Smooth muscle cell (in vitro differentiated cells): ENCODE measurements around the gene TSPAN18. TPM values are rescaled to one million over a fixed set of nuclear protein-coding genes. Genes with fewer than 3 reads are reported as not detected.

ENCODE experiments used
- DNase-seq: peaks from one replicate; lab custom pipeline; 2025; ENCODE audit not compliant: unreplicated experiment; lab: John Stamatoyannopoulos, UW
- H2AFZ ChIP-seq: fragments of 200-600 bp; sonication (generic); 2 replicates; pipeline ENCODE4 v1.6.0; 2016; ENCODE audit warnings: antibody characterized with exemption, low read depth, mild to moderate bottlenecking
- H3F3A ChIP-seq: fragments of 200-600 bp; sonication (generic); 2 replicates; pipeline ENCODE4 v1.6.0; 2017; ENCODE audit warnings: antibody characterized with exemption, low read depth
- H3K27ac ChIP-seq: fragments of 200-600 bp; sonication (generic); 2 replicates; pipeline ENCODE4 v1.5.1; 2016; ENCODE audit warnings: low read depth, mild to moderate bottlenecking
- H3K27me3 ChIP-seq: fragments of 200-600 bp; sonication (generic); 2 replicates; pipeline ENCODE4 v1.6.1; 2016; ENCODE audit warnings: low read depth, mild to moderate bottlenecking
- H3K36me3 ChIP-seq: fragments of 200-600 bp; sonication (generic); 2 replicates; pipeline ENCODE4 v1.5.1; 2016; ENCODE audit warnings: low read depth
- H3K4me1 ChIP-seq: fragments of 200-600 bp; sonication (generic); 2 replicates; pipeline ENCODE4 v1.5.1; 2016; ENCODE audit warnings: low read depth
- H3K4me2 ChIP-seq: fragments of 200-600 bp; sonication (generic); 2 replicates; pipeline ENCODE4 v1.6.0; 2016; ENCODE audit warnings: mild to moderate bottlenecking
- H3K4me3 ChIP-seq: fragments of 200-600 bp; sonication (generic); 2 replicates; pipeline ENCODE4 v1.5.1; 2016; ENCODE audit warnings: mild to moderate bottlenecking
- H3K79me2 ChIP-seq: fragments of 200-600 bp; sonication (generic); 2 replicates; pipeline ENCODE4 v1.6.0; 2016; ENCODE audit warnings: low read depth, mild to moderate bottlenecking
- H3K9ac ChIP-seq: fragments of 200-600 bp; sonication (generic); 2 replicates; pipeline ENCODE4 v1.6.0; 2016; ENCODE audit warnings: low read depth
- H3K9me3 ChIP-seq: fragments of 200-600 bp; sonication (generic); replicated peaks from 2 replicates; pipeline ENCODE4 v1.5.1; 2016; ENCODE audit warnings: low read depth
- H4K20me1 ChIP-seq: fragments of 200-600 bp; sonication (generic); 2 replicates; pipeline ENCODE4 v1.6.0; 2016; ENCODE audit warnings: low read depth
- CTCF ChIP-seq: fragments of 200-600 bp; sonication (generic); IDR thresholded peaks from 2 replicates; pipeline ENCODE4 v1.5.1; 2017; ENCODE audit warnings: borderline replicate concordance, mild to moderate bottlenecking, antibody characterized with exemption; ENCODE audit not compliant: insufficient read depth, poor library complexity, severe bottlenecking
- WGBS: methylation state at CpG from one replicate; pipeline ENCODE4 v1.1.7; 2016; ENCODE audit warnings: low lambda C conversion rate; 5-methylcytosine and 5-hydroxymethylcytosine counted together
- polyA plus RNA-seq: library from polyadenylated mRNA; unstranded; fragments of >200 nt; fragmentation: Nextera tagmentation; extraction: Ambion mirVana; gene quantifications from 2 replicates; pipeline ENCODE4 v1.2.1, GENCODE V29; 2016
- total RNA-seq: library from RNA; depleted of rRNA; stranded (reverse); fragments of >200 nt; gene quantifications from 2 replicates; pipeline ENCODE4 v1.2.3, GENCODE V29; 2014

Gene TSPAN18
- total and polyA plus RNA-seq, 2 experiments from 2014 or later = 3.4 to 15.3 TPM

- H3K9ac ChIP-seq = no peak overlapping the region
- H3K9me3 ChIP-seq = no peaks in the 10 kb centered on the region
- H3K36me3 ChIP-seq = no peaks in the 10 kb centered on the region
- no peak overlapping the region for H3K4me3 ChIP-seq
- H3K4me1 ChIP-seq = peaks cover 7% of the 10 kb centered on the region
- H3F3A ChIP-seq = no peaks in the 10 kb centered on the region
- TF ChIP-seq CTCF = no peak
- H3K27me3 ChIP-seq = no peaks in the 10 kb centered on the region
- no peak overlapping the region for H3K4me2 ChIP-seq
- DNase-seq = no peak
- no peak overlapping the region for H3K27ac ChIP-seq
- no peak overlapping the region for H2AFZ ChIP-seq
- 59% methylated on average over 17 of the region's 17 CpGs for WGBS
- no peaks in the 10 kb centered on the region for H4K20me1 ChIP-seq
- no peaks in the 10 kb centered on the region for H3K79me2 ChIP-seq
Measured at GRCh38 chr11:44793350-44794090, 66.8 kb downstream of the TSPAN18 start.

- no peaks in the 10 kb centered on the region for H3K27me3 ChIP-seq
- WGBS = 89% methylated on average over 8 of the region's 8 CpGs
- H3K9ac ChIP-seq = no peak overlapping the region
- H3K4me3 ChIP-seq = no peak overlapping the region
- no peak overlapping the region for H3K27ac ChIP-seq
- H3K9me3 ChIP-seq = no peaks in the 10 kb centered on the region
- TF ChIP-seq CTCF = no peak
- H3F3A ChIP-seq = no peaks in the 10 kb centered on the region
- H3K4me2 ChIP-seq = no peak overlapping the region
- no peaks in the 10 kb centered on the region for H4K20me1 ChIP-seq
- H3K4me1 ChIP-seq = peaks cover 16% of the 10 kb centered on the region
- no peaks in the 10 kb centered on the region for H3K79me2 ChIP-seq
- no peaks in the 10 kb centered on the region for H3K36me3 ChIP-seq
- no peak overlapping the region for H2AFZ ChIP-seq
- no peak for DNase-seq
Measured at GRCh38 chr11:44795803-44796535, 69.2 kb downstream of the TSPAN18 start.

- H3K4me2 ChIP-seq = no peak overlapping the region
- H3K9ac ChIP-seq = no peak overlapping the region
- WGBS = 88% methylated on average over 5 of the region's 5 CpGs
- no peaks in the 10 kb centered on the region for H3K79me2 ChIP-seq
- H3K27me3 ChIP-seq = no peaks in the 10 kb centered on the region
- H3K4me1 ChIP-seq = peaks cover 16% of the 10 kb centered on the region
- no peak for TF ChIP-seq CTCF
- DNase-seq = no peak
- H3K36me3 ChIP-seq = no peaks in the 10 kb centered on the region
- no peaks in the 10 kb centered on the region for H3K9me3 ChIP-seq
- no peak overlapping the region for H3K4me3 ChIP-seq
- H2AFZ ChIP-seq = no peak overlapping the region
- H3F3A ChIP-seq = no peaks in the 10 kb centered on the region
- H4K20me1 ChIP-seq = no peaks in the 10 kb centered on the region
- H3K27ac ChIP-seq = no peak overlapping the region
Measured at GRCh38 chr11:44797051-44797450, 70.3 kb downstream of the TSPAN18 start.
